B cell (primary cell): Measurements from ENCODE around the gene RASGRP2.

Experiments used
- CTCF ChIP-seq: fragments of 200-600 bp; IDR thresholded peaks from one replicate; pipeline ENCODE4 v1.8.0; 2022; ENCODE audit warnings: antibody characterized with exemption, mild to moderate bottlenecking
- EZH2 ChIP-seq: IDR thresholded peaks from 2 replicates; pipeline ENCODE4 v1.6.1; 2012; ENCODE audit warnings: borderline replicate concordance, low read depth, mild to moderate bottlenecking, moderate library complexity, low read length; ENCODE audit not compliant: insufficient read depth, poor library complexity, severe bottlenecking

- TF ChIP-seq CTCF (no peak), EZH2 (no peak)
These were observed 51.1 kb downstream of the RASGRP2 start for GRCh38 chr11:64692764-64693331.
